PC-9 (cell line): ENCODE results near the gene FUBP1.

Experiments
- EZH2 ChIP-seq: fragments of 200-600 bp; sonication (generic); IDR thresholded peaks from 2 replicates; pipeline ENCODE4 v1.8.0; 2017; ENCODE audit warnings: antibody characterized with exemption, low read depth
- TF ChIP-seq, protein P1 (sequence below): fragments of 200-600 bp; sonication (generic); conservative IDR thresholded peaks from 2 replicates; pipeline ENCODE4 v1.6.1; 2017; ENCODE audit warnings: mixed run types, antibody characterized with exemption, mild to moderate bottlenecking, moderate library complexity

DNA sequence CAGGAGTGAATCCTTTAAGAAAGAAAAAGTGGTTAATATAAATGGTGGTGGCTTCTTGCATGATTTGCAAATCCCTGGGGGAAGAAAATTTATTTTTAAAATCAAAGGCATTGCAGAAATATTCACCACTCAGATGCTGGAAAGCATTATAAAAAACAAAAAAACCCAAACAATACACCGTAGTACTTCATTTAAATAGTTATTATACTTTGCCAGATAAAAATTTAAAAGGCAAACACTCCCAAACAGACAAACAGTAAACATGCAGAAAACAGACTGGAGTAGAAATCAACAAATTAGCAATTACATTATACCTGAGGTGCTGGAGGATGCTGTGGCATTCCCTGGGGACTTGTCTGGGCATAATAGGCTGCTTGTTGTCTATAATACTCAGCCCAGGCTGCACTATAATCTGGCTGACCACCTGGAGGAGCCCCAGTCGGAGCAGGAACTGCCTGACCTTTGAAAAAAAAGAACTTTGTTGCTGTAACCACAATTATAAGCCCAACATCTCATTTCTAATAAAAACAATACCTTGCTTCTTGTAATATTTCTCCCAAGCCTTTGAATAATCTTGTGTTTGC lies 29.9 kb downstream of the FUBP1 start:
- TF ChIP-seq, protein P1, sequence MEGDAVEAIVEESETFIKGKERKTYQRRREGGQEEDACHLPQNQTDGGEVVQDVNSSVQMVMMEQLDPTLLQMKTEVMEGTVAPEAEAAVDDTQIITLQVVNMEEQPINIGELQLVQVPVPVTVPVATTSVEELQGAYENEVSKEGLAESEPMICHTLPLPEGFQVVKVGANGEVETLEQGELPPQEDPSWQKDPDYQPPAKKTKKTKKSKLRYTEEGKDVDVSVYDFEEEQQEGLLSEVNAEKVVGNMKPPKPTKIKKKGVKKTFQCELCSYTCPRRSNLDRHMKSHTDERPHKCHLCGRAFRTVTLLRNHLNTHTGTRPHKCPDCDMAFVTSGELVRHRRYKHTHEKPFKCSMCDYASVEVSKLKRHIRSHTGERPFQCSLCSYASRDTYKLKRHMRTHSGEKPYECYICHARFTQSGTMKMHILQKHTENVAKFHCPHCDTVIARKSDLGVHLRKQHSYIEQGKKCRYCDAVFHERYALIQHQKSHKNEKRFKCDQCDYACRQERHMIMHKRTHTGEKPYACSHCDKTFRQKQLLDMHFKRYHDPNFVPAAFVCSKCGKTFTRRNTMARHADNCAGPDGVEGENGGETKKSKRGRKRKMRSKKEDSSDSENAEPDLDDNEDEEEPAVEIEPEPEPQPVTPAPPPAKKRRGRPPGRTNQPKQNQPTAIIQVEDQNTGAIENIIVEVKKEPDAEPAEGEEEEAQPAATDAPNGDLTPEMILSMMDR: no peak
- no peak for TF ChIP-seq EZH2
